ENCODE measurements around the gene IGSF3. TPM values are rescaled to one million over a fixed set of nuclear protein-coding genes. Genes with fewer than 3 reads are reported as not detected.

Gene IGSF3
- polyA plus RNA-seq, 1 experiment, result 0.15 TPM

DNA sequence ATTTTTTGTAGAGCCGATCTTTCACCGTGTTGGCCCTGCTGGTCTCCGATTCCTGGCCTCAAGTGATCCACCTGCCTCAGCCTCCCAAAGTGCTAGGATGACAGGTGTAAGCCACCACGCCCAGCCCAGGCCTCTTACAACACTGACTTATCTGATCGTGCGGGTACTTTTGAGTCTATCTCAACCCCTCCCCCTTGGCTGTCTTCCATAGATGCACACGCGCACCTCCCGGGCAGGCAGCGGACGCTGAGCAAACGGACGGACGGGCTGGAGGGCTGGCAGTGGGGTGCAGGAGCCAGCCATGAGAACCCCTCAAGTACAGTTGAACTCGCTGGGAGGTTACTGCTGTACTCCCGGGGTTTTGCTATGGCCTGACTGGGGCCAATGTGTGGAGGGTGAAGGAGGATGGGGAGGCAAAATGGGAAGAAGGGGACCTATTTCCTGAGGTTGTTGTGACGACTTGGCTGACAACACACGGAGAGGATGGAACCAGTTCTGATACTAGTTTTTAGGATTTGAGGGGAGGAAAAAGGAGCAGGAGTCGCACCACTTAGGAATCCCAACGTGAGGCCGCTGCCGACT is 97.7 kb downstream of the IGSF3 start:
- H3K4me3 ChIP-seq (ENCODE audit: low read depth, low read length), result peak overlapping the region; percentile 87
- DNase-seq (ENCODE audit: low read depth), result no peak
- no peaks in the 10 kb centered on the region for H3K27me3 ChIP-seq (ENCODE audit: control insufficient read depth, insufficient read depth, low read length)
- no peaks in the 10 kb centered on the region for H3K36me3 ChIP-seq (ENCODE audit: control insufficient read depth, insufficient read depth, low read length)
- TF ChIP-seq CTCF (IDR thresholded peaks at IDR 0.05; ENCODE audit: insufficient read depth, low read depth, low read length), result no peak
- CTCF ChIA-PET, result interaction anchor here (0.8 to 5.3 kb wide), 4 partner anchors 11 to 66 kb away, joined by 3 to 75 read pairs (median 4); no protein-coding TSS in a partner anchor
- POLR2A ChIA-PET, result no interaction called here

DNA sequence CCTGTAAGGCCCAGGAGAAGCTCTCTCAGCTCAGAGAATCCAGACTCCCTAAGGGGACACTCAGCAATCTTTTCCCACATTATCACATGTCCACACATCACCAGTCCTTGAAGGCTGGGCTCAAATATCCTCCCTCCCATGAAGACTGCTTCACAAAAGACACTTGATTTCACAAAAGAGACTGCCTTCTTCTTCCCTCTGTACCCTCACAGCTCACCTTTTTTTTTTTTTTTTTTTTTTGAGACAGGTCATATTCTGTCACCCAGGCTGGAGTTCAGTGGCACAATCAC is 98.2 kb downstream of the IGSF3 start:
- no peak for DNase-seq (ENCODE audit: low read depth)
- no peak for TF ChIP-seq CTCF (IDR thresholded peaks at IDR 0.05; ENCODE audit: insufficient read depth, low read depth, low read length)
- Histone ChIP-seq H3K27me3 (ENCODE audit: control insufficient read depth, insufficient read depth, low read length) (no peaks in the 10 kb centered on the region), H3K4me3 (ENCODE audit: low read depth, low read length) (no peak overlapping the region), H3K36me3 (ENCODE audit: control insufficient read depth, insufficient read depth, low read length) (no peaks in the 10 kb centered on the region)
- POLR2A ChIA-PET, result no interaction called here
- CTCF ChIA-PET, result interaction anchor here (0.7 to 1.2 kb wide), 3 partner anchors 31 to 71 kb away, joined by 3 to 4 read pairs (median 3); no protein-coding TSS in a partner anchor

- no peak for DNase-seq (ENCODE audit: low read depth)
- Histone ChIP-seq H3K36me3 (ENCODE audit: control insufficient read depth, insufficient read depth, low read length) (no peaks in the 10 kb centered on the region), H3K27me3 (ENCODE audit: control insufficient read depth, insufficient read depth, low read length) (no peaks in the 10 kb centered on the region), H3K4me3 (ENCODE audit: low read depth, low read length) (no peak overlapping the region)
- ChIA-PET POLR2A (no interaction called here), CTCF (interaction anchor here (0.7 to 1.2 kb wide), 3 partner anchors 30 to 70 kb away, joined by 3 to 4 read pairs (median 3); no protein-coding TSS in a partner anchor)
- no peak for TF ChIP-seq CTCF (IDR thresholded peaks at IDR 0.05; ENCODE audit: insufficient read depth, low read depth, low read length)
Measured at GRCh38 chr1:116568662-116569380, 98.7 kb downstream of the IGSF3 start.

DNA sequence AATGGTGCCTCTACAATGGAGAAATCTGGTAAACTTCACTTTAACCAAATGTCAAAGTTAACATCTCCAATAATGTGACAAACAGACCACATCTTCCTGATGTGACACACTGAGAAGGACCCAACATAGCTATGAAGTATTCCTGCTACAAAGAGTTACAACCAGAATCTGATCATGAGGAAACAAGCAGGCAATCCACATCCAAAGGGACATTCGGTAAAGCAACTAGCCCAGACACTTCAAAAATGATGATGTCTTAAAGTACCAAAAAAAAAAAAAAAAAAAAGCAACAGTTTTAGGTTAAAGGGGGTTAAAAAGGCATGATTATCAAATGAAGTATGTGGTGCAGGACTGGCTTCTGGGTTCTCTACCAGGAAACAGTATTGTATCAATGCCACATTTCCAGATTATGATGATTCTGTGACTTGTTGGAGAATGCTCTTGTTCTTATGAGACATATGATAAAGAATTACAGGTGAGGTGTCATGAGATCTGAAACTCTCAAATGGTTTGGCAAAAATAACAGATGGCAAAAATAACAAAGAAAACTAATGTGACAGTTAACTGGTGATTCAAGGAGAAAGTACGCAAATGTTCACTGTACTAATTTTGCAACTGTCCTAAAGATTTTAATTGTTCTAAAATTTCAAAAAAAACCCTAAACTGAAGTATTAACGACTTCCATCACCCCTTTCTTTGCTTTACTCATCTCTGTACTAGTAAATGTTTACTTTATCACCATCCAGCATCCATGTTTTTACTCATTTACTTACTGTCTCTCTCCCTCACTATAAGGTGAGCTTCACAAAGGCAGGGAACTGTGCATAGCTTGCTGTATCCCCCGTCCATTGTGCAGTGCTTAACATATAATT is 99.5 kb downstream of the IGSF3 start:
- no peak for TF ChIP-seq CTCF (IDR thresholded peaks at IDR 0.05; ENCODE audit: insufficient read depth, low read depth, low read length)
- CTCF ChIA-PET, result no interaction called here
- no peak overlapping the region for H3K4me3 ChIP-seq (ENCODE audit: low read depth, low read length)
- no peaks in the 10 kb centered on the region for H3K27me3 ChIP-seq (ENCODE audit: control insufficient read depth, insufficient read depth, low read length)
- no peak for DNase-seq (ENCODE audit: low read depth)
- POLR2A ChIA-PET, result no interaction called here
- H3K36me3 ChIP-seq (ENCODE audit: control insufficient read depth, insufficient read depth, low read length), result no peaks in the 10 kb centered on the region

- no peak for DNase-seq (ENCODE audit: low read depth)
- CTCF ChIA-PET, result no interaction called here
- Histone ChIP-seq H3K27me3 (ENCODE audit: control insufficient read depth, insufficient read depth, low read length) (no peaks in the 10 kb centered on the region), H3K36me3 (ENCODE audit: control insufficient read depth, insufficient read depth, low read length) (no peaks in the 10 kb centered on the region), H3K4me3 (ENCODE audit: low read depth, low read length) (no peak overlapping the region)
- no peak for TF ChIP-seq CTCF (IDR thresholded peaks at IDR 0.05; ENCODE audit: insufficient read depth, low read depth, low read length)
- POLR2A ChIA-PET, result no interaction called here
Measured at GRCh38 chr1:116565222-116565621, 102.3 kb downstream of the IGSF3 start.
